Fibroblast of mammary gland (primary cell): ENCODE results near the gene CCDC141.
"Not testable (repeated sequence)": the region's sequence is repeated elsewhere in the genome, so short reads cannot be mapped to it uniquely, and the experiment has no call there.

Experiments used
- DNase-seq: peaks from one replicate; pipeline ENCODE4 v3.0.0-alpha.2; 2010; ENCODE audit warnings: low read depth
- H3K4me3 ChIP-seq: 2 replicates; pipeline ENCODE4 v1.5.1; 2011; ENCODE audit warnings: low read depth, mild to moderate bottlenecking, low read length, moderate library complexity; ENCODE audit not compliant: control insufficient read depth
- CTCF ChIP-seq: conservative IDR thresholded peaks from 2 replicates; pipeline ENCODE4 v1.5.1; 2011; ENCODE audit warnings: low read depth, low read length, inconsistent platforms; ENCODE audit not compliant: control insufficient read depth, insufficient read depth

CCDC141 gene

GRCh38 chr2:179049546-179050311 is at the start of gene CCDC141:
TSS of gene CCDC141 (minus strand) at chr2:179050137. CDS start at chr2:179049941, 196 bp downstream.
- DNase-seq, result no peak
- TF ChIP-seq CTCF, result no peak

GRCh38 chr2:179098080-179098689 is 48.2 kb upstream of the CCDC141 start:
- DNase-seq, result no peak
- no peak overlapping the region for H3K4me3 ChIP-seq
- no peak for TF ChIP-seq CTCF

More at GRCh38 chr2:179049546-179050311, at the start of gene CCDC141:
- H3K4me3 ChIP-seq, result no peak within 1 kb of the TSS

GRCh38 chr2:179097131-179097530 is 47.2 kb upstream of the CCDC141 start:
- H3K4me3 ChIP-seq, result no peak overlapping the region
- no peak for DNase-seq
- no peak for TF ChIP-seq CTCF

- H3K4me3 ChIP-seq, result no peak overlapping the region
- TF ChIP-seq CTCF, result no peak
- DNase-seq, result no peak
Measured at GRCh38 chr2:179096090-179096489, 46.2 kb upstream of the CCDC141 start.

- not testable (repeated sequence) for DNase-seq, H3K4me3 ChIP-seq
Measured at GRCh38 chr2:179092912-179093311, 43.0 kb upstream of the CCDC141 start.

- no peak for DNase-seq
- no peak overlapping the region for H3K4me3 ChIP-seq
- TF ChIP-seq CTCF, result no peak
Measured at GRCh38 chr2:179082697-179083096, 32.8 kb upstream of the CCDC141 start.

- TF ChIP-seq CTCF, result no peak
- H3K4me3 ChIP-seq, result no peak overlapping the region
- no peak for DNase-seq
Measured at GRCh38 chr2:179081954-179082353, 32.0 kb upstream of the CCDC141 start.
